GM13977 (cell line): Measurements from ENCODE around the gene ASB5.
A peak's percentile ranks its signal among the peaks of the same experiment; 100 is the strongest.
"Not testable (repeated sequence)": the region's sequence is repeated elsewhere in the genome, so short reads cannot be mapped to it uniquely, and the experiment has no call there.

Source experiments
- DNase-seq: peaks from one replicate; pipeline ENCODE4 v3.0.0; 2012; ENCODE audit warnings: low spot score
- in situ Hi-C: fragments of 300-500 bp; cut with MboI; formaldehyde crosslinking; loops from one replicate; pipeline ENCODE4 v1.12.0; 2022; ENCODE audit warnings: low sequenced_read_pairs, low pct_unique_long_range_greater_than_20kb, mixed read lengths, inconsistent platforms; ENCODE audit not compliant: unreplicated experiment
- TF ChIP-seq, protein P1 (sequence below): IDR thresholded peaks from 2 replicates; pipeline ENCODE4 v1.5.1; 2012; ENCODE audit warnings: mild to moderate bottlenecking, control low read depth; ENCODE audit not compliant: insufficient read depth; ENCODE audit errors: extremely low read depth, missing control alignments

The ASB5 gene

DNA sequence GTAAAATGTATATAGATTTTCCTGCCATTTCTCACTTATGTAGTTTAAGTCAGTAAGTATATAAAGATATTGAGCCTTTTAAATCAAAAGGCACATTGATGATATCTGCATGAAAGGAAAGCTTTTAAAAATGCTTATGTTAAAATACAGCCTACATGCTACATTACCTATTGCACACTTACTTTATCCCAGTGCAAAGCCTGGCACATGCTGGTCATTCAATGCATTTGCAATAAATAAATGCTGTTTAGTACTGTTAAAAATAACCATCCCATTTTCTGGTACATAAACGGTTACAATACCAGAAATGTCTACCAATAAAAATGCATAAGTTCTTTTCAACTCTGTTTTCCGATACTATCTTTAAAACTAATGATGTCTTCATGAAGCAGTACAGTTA lies 51.5 kb downstream of the ASB5 start:
- no peak for DNase-seq
- TF ChIP-seq, protein P1, sequence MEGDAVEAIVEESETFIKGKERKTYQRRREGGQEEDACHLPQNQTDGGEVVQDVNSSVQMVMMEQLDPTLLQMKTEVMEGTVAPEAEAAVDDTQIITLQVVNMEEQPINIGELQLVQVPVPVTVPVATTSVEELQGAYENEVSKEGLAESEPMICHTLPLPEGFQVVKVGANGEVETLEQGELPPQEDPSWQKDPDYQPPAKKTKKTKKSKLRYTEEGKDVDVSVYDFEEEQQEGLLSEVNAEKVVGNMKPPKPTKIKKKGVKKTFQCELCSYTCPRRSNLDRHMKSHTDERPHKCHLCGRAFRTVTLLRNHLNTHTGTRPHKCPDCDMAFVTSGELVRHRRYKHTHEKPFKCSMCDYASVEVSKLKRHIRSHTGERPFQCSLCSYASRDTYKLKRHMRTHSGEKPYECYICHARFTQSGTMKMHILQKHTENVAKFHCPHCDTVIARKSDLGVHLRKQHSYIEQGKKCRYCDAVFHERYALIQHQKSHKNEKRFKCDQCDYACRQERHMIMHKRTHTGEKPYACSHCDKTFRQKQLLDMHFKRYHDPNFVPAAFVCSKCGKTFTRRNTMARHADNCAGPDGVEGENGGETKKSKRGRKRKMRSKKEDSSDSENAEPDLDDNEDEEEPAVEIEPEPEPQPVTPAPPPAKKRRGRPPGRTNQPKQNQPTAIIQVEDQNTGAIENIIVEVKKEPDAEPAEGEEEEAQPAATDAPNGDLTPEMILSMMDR: peak; percentile 10
- in situ Hi-C loops: no loop called here

DNA sequence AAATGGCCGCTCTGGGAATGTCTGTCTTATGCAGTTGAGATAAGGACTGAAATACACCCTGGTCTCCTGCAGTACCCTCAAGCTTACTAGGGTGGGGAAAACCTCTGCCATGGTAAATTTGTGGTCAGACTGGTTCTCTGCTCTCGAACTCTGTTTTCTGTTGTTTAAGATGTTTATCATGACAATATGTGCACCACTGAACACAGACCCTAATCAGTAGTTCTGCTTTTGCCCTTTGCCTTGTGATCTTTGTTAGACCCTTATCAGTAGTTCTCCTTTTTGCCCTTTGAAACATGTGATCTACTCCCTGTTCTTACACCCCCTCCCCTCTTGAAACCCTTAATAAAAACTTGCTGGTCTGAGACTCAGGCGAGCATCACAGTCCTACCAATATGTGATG lies 56.7 kb downstream of the ASB5 start:
- DNase-seq, in situ Hi-C loops: not testable (repeated sequence)

DNA sequence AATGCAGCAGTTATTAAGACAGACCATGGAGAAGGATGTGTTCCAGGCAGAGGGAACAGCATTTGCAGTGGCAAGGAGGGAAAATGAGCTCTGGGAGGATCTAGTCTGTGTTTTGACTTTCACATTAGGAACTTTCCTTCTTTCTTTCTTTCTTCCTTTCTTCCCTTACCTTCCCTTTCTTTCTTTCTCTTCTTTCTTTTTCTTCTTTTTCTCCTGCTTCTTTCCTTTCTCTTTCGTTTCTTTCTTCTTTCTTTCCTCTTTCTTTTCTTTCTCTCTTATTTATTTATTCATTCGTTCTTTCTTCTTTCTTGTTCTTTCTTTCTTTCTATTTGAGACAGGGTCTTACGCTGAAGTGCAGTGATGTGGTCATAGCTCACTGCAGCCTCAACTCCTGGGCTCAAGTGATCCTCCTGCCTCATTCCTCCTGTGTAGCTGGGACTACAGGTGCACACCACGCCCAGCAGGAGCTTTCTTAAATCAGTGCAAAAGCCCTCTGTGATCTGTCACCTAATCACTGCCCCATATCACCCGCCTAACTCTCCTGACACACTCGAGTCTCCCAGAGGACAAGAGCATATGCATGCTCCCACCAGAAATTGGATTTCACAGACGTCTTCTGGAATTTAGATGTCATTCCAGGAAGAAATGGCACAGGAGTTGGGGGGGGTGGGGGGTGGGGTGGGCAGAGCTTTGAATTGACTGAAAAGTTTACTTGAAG lies 58.3 kb downstream of the ASB5 start:
- in situ Hi-C loops: no loop called here
- DNase-seq: no peak
- TF ChIP-seq, protein P1: no peak

DNA sequence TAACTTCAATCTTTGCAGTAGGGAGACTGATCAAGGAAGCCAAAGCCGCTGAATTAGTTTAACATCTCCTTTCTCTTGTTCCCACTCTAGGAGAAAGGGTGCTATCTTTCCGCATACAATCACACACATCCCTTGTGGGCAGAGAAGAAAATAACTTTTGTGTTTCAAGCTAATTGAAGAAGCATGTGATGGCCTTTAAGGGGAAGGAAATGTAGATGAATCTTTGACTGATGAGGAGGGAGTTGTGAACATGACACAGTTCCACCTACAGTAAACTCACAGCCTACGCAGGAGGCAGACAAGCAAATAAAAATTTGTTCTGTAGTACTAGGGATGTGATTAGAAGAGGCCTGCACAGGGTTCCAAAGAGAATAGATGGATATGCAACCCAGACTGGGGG lies 58.9 kb downstream of the ASB5 start:
- TF ChIP-seq, protein P1: no peak
- in situ Hi-C loops: no loop called here
- no peak for DNase-seq

DNA sequence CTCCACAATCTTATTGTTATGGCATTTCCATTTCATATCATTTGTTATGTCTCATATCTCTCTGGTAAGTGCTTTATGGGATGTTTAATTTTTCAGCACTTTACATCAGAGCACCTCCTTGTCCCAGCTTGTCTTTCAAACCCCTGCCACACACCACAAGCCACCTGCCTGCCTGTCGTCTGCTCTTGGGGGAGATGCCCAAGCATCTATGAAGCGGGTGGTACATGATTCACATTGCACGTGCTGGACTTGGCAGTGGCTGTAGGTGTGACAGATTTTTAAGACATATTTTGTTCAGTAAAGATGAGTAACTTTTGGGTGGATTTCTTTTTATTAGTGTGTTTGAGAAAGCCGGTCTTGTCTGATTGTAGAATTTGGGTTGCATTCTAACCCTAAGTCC lies 59.5 kb downstream of the ASB5 start:
- in situ Hi-C loops: no loop called here
- no peak for DNase-seq
- TF ChIP-seq, protein P1: no peak

DNA sequence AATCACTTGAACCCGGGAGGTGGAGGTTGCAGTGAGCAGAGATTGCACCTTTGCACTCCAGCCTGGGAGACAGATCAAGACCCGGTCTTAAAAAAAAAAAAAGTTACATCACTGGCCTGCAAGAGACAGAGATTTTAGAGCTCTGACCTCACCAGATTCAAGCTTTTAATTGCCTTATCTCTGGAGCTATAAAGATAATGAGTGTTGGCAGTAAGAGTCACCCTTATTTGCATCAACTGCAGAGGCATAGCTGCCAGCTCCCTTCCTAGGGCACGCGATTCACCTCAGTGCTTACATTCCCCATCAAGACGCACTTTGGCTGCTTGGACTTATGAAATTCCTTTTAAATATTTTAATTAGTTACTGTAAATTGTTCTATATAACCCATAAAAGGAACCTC lies 61.2 kb downstream of the ASB5 start:
- TF ChIP-seq, protein P1: no peak
- no peak for DNase-seq
- in situ Hi-C loops: no loop called here

DNA sequence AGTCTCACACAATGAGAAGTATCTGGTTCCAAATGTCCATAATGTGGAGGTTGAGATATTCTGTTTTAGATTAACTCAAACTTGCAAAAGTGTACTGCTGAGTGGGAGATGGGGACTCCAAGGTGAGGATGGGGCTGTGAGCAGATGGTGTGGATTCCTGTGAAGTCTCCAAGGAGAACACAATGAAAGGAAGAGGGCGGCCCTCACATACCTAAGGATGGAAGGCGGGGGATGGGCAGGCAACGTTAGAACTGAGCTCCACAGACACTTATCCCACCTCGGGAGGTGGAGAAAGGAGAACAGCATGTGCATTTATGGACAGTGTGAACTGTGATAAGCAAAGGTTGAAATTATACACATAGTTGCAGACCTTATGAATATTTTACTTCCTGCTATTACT lies 63.7 kb downstream of the ASB5 start:
- DNase-seq: no peak
- TF ChIP-seq, protein P1: no peak
- in situ Hi-C loops: no loop called here
